A549 treated with DMSO at 1 μM for 4 hours (cell line): ENCODE data around the gene BRDT. TPM values are rescaled to one million over a fixed set of nuclear protein-coding genes. Genes with fewer than 3 reads are reported as not detected.

Experiments used
- total RNA-seq: library from RNA; stranded (reverse); fragments of 200-300 nt; extraction: Qiagen RNA extraction; gene quantifications from 5 replicates; pipeline ENCODE4 v1.2.3, GENCODE V29; 2022; ENCODE audit warnings: low read depth

The BRDT gene
- total RNA-seq = not detected in 5 replicates

GRCh38 chr1:91949356-91949699, at the start of gene BRDT:
BRDT (plus strand) TSS chr1:91949401; CDS start chr1:91962755, 13,354 bp downstream.

Other genes with a start within 250 kb of the BRDT start
- gene TGFBR3, start 63.2 kb upstream of the BRDT start, total RNA-seq = 3.2 to 4.2 TPM (median 3.8 TPM) in 5 replicates
- gene EPHX4, start 80.6 kb downstream of the BRDT start, total RNA-seq = 0.57 to 0.69 TPM (median 0.63 TPM) in 5 replicates
- gene SETSIP, start 126.0 kb downstream of the BRDT start, total RNA-seq = not detected in 5 replicates
- gene BTBD8, start 130.9 kb downstream of the BRDT start, total RNA-seq = 0.55 to 1.5 TPM (median 0.71 TPM) in 5 replicates